HG02763 (cell line): ENCODE measurements around the gene SURF2.

Experiments
- ATAC-seq: cut with Tn5 transposase; IDR thresholded peaks from one replicate; pipeline ENCODE4 v1.9.1; 2021; ENCODE audit warnings: mild to moderate bottlenecking, moderate library complexity; ENCODE audit not compliant: unreplicated experiment

SURF2 gene

GRCh38 chr9:133353548-133353947 lies 2.8 kb upstream of the SURF2 start:
- ATAC-seq, result no peak

DNA sequence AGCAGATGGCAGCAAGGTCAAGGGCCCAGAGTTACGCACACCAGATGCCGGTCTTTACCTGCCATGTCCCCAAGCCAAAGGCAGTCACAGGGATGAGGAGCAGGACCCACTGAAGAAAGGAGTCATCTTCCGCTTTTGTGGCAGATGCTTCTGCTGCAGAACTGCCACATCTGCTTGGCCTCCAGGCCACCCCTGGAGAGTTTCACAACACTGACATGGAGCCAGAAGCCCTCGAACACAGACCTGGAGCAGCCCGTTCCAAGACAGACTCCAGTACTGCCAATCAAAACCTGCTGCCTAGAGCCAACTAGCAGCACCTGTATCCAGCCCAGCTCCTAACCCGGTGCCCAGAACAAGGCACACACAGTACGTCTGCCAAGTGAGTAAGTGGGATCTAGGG lies 1.6 kb upstream of the SURF2 start:
- no peak for ATAC-seq

DNA sequence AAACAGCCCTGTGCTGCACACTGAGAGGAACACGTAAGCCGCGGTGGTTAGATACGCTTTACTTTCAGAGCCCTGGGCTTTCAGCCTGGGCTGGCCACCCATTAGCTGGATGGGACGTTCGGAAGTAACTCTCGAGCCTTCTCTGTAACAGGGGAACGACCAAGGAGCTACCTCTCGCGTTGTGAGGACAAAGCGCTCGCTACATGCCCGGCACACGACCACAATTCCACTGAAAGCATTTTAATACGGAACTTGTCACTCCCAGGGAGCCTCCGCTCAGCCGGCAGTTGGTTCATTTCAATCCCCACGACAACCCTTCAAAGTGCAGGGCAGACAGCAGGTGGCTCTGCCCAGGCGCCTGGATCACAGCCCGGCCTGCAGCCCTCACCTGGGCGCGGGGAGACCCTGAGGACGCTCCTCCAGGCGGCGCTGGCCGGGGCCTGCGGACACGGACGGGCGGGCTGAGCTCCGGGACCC lies 431 bp upstream of the SURF2 start:
- ATAC-seq, result peak; percentile 29

- no peak for ATAC-seq
Observed at GRCh38 chr9:133357656-133358055, 1.3 kb downstream of the SURF2 start.

DNA sequence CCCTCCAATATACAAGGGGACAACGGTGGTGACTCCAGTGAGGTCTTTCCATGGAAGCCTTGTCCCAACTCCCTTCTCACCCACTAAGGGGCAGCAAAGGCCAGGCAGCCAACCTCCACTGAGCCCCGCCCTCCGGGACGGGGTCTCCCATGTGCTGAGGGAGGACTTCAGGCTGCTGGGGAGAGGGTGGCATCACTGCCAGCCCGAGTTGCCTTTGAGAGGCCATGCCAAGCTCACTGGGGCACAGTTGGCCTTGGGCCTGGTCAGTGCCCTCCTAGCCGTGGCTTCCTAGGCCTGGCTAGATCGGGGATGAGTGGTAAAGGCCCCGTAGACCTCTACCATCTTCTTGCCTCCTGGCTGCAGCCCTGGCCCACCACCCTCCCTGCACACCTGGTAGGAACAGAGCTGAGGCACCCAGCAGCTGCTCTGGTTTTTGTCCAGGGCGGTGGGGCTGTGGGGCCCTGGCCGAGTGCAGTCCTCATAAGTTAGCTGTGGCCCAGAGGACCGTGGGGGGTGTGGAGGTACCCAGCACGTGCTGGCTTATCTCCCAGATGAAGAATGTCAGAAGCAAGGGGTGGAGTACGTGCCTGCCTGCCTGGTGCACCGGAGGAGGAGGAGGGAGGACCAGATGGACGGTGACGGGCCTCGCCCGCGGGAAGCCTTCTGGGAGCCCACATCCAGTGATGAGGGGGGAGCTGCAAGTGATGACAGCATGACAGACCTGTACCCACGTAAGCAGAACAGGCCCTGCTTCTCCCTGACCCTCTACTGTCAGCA lies 3.2 kb downstream of the SURF2 start:
- ATAC-seq, result no peak

DNA sequence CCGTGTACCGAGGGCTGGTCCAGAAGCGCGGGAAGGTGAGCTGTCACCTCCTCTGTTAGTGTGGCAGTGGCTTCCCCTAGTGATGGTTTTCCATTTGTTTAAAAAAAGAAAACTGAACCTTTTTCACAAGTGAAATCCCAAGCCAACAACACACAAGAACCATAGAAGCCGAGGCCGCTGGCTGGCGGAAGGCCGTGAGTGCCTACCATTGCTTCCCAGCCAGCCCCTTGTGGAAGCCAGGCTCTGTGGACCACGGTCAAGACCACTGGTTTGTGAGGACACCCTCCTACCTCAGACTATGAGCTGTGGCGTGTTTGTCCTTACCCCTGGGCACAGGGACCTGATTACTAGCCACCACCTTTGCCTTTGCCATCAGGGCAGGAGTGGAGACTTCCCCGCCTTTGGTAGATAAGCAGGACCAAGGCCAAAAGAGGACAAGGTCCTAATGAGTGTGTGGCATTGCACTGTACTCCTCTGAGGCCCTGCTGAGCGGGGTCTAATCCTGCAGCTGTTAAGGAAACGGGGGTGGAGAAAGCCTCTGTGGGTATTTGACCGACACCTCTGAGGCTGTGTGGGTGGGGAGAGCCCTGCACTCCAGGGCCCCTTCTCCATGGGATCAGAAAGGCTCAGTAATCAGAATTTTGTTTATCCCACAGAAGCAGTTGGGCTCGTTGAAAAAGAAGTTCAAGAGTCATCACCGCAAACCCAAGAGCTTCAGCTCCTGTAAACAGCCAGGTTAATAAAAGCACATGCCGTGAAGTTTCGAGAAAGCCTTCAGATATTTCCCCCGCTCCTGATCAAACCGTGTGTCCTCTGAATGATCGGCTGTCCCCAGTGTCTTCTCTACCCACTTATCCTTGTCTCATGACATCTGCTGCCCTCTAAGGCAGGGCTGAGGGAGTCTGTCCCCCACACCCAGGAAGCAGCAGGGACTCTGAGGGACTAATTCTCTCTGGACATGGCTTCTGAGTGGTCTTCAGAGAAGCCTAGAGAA lies 4.3 kb downstream of the SURF2 start:
- ATAC-seq, result no peak

DNA sequence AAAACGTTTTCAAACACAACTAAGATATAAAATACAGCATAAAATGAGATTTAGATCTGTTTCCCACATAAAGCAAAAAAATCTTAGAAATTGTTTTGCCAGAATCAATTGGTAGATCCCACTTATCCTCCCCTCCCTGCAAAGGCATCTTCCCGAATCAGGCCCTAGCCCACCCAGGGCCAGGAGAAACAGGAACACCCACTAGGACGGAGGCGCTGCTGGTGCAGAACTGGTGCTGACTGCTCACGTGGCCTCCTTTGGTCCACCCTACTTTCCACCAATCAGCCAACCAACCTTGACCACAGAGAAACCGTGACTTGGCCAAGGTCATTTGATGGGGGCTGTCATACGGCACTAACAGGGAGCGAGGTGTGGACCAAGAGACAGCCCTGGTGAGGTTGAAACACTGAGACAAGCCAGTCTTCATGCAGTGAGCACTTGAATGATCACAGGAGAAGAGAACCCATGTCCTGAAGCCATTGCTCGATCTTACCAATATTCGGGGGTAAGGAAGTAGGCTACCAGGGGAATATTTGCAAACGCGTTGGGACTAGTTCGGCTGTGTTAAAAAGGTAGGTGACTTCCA lies 5.2 kb downstream of the SURF2 start:
- ATAC-seq, result no peak

GRCh38 chr9:133362359-133363044 lies 6.2 kb downstream of the SURF2 start:
- no peak for ATAC-seq

GRCh38 chr9:133366435-133366834 lies 10.1 kb downstream of the SURF2 start:
- no peak for ATAC-seq

- no peak for ATAC-seq
Observed at GRCh38 chr9:133367221-133367620, 10.9 kb downstream of the SURF2 start.

DNA sequence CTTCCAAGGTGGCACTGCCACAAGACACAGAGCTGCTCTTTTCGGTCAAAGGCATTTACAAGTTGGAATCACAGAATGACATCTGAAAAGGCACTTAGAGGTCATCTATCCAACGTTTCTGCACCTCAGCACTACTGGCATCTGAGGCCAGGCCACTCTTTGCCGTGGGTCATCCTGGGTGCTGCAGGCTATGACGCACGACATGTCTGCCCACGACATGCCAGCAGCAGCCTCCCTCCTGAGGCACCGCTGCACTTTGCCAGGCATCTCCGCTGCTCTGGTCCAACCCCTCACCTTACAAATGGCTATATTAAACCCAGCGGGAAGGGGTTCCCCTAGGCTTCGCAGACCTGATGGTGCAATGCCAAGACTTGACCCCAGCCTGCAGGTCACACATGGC lies 11.4 kb downstream of the SURF2 start:
- ATAC-seq, result no peak

DNA sequence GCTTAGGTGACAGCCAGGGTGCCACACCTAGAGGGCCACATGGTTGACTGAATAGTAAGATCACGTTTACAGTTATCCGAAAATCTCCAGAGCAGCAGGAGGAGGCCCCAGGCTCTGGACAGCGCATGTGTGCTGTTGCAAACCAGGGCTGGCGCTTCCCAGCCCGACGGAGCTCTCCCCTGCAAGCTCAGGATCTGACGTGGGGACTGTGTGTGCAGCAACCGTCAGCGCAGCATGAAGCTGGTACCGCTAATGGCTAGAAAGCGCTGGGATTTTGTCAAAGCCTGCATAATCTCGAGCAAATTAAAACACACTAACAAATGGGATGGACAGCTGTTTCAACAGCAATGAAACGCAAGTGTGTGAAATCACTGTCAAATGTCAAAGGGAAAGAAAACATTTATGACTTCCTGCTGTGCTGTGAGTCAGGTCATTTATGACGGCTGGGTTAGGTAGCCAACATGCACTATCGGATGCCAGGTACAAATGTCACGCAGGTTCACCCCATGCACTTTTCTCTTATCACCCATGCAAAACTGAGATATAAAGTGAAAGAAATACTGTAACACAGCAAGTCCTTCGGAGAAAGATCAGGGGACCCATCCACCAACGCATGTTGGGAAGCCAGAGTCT lies 12.0 kb downstream of the SURF2 start:
- no peak for ATAC-seq

GRCh38 chr9:133369422-133369821 lies 13.1 kb downstream of the SURF2 start:
- ATAC-seq, result no peak

DNA sequence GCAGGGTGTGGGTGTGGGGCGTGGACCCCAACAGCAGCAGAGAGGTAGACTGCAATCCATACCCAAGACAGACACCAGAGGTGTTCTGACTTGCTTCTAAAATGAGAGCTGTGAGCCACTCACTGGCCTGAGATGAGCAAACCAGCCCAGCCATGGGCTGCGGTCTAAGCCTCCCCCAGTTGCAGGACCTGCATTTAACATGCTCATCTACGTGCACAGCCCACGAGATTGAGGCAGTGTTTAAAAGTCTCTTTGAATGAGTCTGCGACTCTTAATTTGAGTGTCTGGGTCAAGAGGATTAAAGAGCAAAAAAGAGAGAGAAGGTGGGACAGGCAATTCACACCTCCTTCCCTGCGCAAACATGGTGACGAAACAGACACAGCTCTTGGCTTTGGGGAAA lies 13.6 kb downstream of the SURF2 start:
- no peak for ATAC-seq

- ATAC-seq, result no peak
Observed at GRCh38 chr9:133370685-133371084, 14.3 kb downstream of the SURF2 start.

- no peak for ATAC-seq
Observed at GRCh38 chr9:133371261-133371711, 14.9 kb downstream of the SURF2 start.

- ATAC-seq, result no peak
Observed at GRCh38 chr9:133372144-133372543, 15.8 kb downstream of the SURF2 start.

- ATAC-seq, result no peak
Observed at GRCh38 chr9:133374612-133375115, 18.3 kb downstream of the SURF2 start.

DNA sequence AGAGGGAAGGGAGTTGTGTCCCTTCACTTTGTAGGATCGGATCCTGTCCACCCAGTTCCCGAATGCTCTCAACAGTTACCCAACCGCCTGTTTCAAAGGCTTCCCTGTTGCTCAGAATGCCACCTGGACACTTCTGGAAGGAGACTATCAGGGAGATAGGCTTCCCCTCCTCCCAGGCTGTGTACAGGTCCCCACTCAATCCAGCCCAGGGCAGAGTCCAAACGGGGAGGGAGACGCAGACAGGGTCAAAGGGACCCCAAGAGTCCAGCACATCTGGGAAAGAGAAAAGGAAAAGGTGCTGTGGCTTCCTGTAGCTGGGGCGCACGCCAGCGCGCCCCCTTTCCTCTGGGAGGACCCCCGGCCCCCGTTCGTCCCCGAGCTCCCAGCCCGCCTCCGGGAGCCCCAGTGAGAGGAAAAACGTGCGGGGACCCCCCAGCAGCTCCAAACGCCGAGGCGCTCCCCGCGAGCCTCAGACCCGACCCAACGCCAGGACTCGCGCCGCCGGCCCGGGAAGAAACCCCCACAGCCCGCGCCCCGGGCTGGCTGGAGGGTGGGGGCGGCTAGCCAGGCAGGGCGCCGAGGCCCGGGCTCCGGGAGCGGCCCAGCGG lies 18.9 kb downstream of the SURF2 start:
- ATAC-seq, result peak; percentile 6
